ENCODE measurements around the gene PALB2. TPM values are rescaled to one million over a fixed set of nuclear protein-coding genes. Genes with fewer than 3 reads are reported as not detected.
A peak's percentile ranks its signal among the peaks of the same experiment; 100 is the strongest.

Gene PALB2
- total and polyA plus RNA-seq, 2 of the 13 experiments (the other 11 are each of a cell fraction or from before 2014, with no cell fraction given), result 12.1 to 40.9 TPM

GRCh38 chr16:23595246-23595950 lies 45.7 kb downstream of the PALB2 start (continued):
- TF ChIP-seq TAF15 (IDR thresholded peaks at IDR 0.05; ENCODE audit: low read depth, low read length, poor library complexity, severe bottlenecking) (no peak), ZNF33A (CRISPR knock-in tag; IDR thresholded peaks at IDR 0.05; ENCODE audit: borderline replicate concordance) (peak; percentile 79; the same call in 1 of the 2 replicates), ZNF343 (CRISPR knock-in tag; IDR thresholded peaks at IDR 0.05) (no peak), ZNF850 (CRISPR knock-in tag; conservative IDR thresholded peaks at IDR 0.05) (peak; percentile 96; the same call in 1 of the 2 replicates), SP4 (CRISPR knock-in tag; IDR thresholded peaks at IDR 0.05) (0 out of 2 replicates have a peak, but pooled peaks have one; percentile 27), SIN3A (IDR thresholded peaks at IDR 0.05; ENCODE audit: borderline replicate concordance, low read depth, low read length) (0 out of 2 replicates have a peak, but pooled peaks have one; percentile 36), TARDBP (CRISPR knock-in tag; IDR thresholded peaks at IDR 0.05) (no peak), NCOA5 (CRISPR knock-in tag; IDR thresholded peaks at IDR 0.05) (0 out of 2 replicates have a peak, but pooled peaks have one; percentile 33), ZKSCAN5 (CRISPR knock-in tag; IDR thresholded peaks at IDR 0.05) (peak; percentile 17; the same call in 1 of the 2 replicates), ZFP36L1 (CRISPR knock-in tag; IDR thresholded peaks at IDR 0.05) (peak; percentile 49; the same call in 1 of the 2 replicates), CAMTA2 (CRISPR knock-in tag; IDR thresholded peaks at IDR 0.05; ENCODE audit: borderline replicate concordance) (no peak), ZIK1 (CRISPR knock-in tag; IDR thresholded peaks at IDR 0.05; ENCODE audit: borderline replicate concordance, low read depth) (peak; percentile 7; the same call in 1 of the 2 replicates)

DNA sequence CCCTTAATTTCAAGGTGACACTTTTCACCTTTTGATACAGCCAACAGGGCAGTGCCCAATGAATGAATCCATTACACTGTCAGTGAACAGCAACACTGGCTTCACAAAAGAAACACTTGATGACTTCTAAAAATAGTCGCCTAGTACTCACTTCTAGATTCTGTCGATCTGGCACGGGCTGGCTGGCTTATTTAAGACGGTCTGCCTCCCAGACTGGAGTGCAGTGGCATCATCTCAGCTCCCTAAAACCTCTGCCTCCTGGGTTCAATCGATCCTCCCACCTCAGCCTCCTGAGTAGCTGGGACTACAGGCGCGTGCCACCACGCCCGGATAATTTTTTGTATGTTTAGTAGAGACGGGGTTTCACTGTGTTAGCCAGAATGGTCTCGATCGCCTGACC lies 46.9 kb downstream of the PALB2 start:
- peaks cover 31% of the 10 kb centered on the region for H3K4me1 ChIP-seq (ENCODE audit: insufficient read depth, low read length)
- H3K4me2 ChIP-seq (ENCODE audit: low read depth, low read length), result peak overlapping the region; percentile 93
- H2AFZ ChIP-seq (ENCODE audit: low read length), result no peak overlapping the region
- peaks cover 0 to 5% of the 10 kb centered on the region in 2 experiments; a peak in 1 of 5 replicates for H3K27me3 ChIP-seq (ENCODE audit: control insufficient read depth in 1 of 2, insufficient read depth in 2 of 2, low read length in 2 of 2)
- peak overlapping the region in 1 of 3 experiments; percentile 98; a peak in 1 of 6 replicates for H3K4me3 ChIP-seq (replicated peaks in 1 of 3; ENCODE audit: insufficient read depth in 1 of 3, low read depth in 2 of 3, low read length in 3 of 3)
- H4K20me1 ChIP-seq (ENCODE audit: insufficient read depth, low read length), result peaks cover 33% of the 10 kb centered on the region
- intact Hi-C loops (cut with micrococcal nuclease; ENCODE audit: unreplicated experiment) (no loop called here), in situ Hi-C loops (cut with HindIII; ENCODE audit: extremely low pct_ligation_motif_present, low pct_unique_long_range_greater_than_20kb) (no loop called here)
- H3K36me3 ChIP-seq (replicated peaks in 1 of 2; ENCODE audit: control insufficient read depth in 1 of 2, insufficient read depth in 2 of 2, low read length in 2 of 2), result peaks cover 32 to 46% of the 10 kb centered on the region in 2 experiments
- no peak overlapping the region for H3K27ac ChIP-seq (ENCODE audit: extremely low read length, insufficient read depth, low read length)
- ATAC-seq (no peak), FAIRE-seq (no peak), DNase-seq (ENCODE audit: low spot score) (no peak)
- POLR2A ChIA-PET, result no interaction called here
- 93% methylated on average over 12 of the region's 12 CpGs for WGBS (ENCODE audit: low lambda C conversion rate)
- CTCF ChIA-PET (ENCODE audit: low intra/inter-chr PET ratio, low total read pairs), result no interaction called here
- H3K9me3 ChIP-seq (ENCODE audit: low read length), result no peaks in the 10 kb centered on the region
- H3K79me2 ChIP-seq (ENCODE audit: insufficient read depth, low read length), result peaks cover 67% of the 10 kb centered on the region
- BruUV-seq (replicated peaks), result no TSS peak
- H3K9ac ChIP-seq (ENCODE audit: insufficient read depth, low read depth, low read length), result no peak overlapping the region
- TF ChIP-seq ZBTB38 (CRISPR knock-in tag; IDR thresholded peaks at IDR 0.05) (peak; percentile 65), ASH2L (IDR thresholded peaks at IDR 0.05; ENCODE audit: insufficient read length, low read depth, low read length) (no peak), ATF7 (IDR thresholded peaks at IDR 0.05) (no peak), ATF7 (CRISPR knock-in tag; IDR thresholded peaks at IDR 0.05) (no peak), EEA1 (CRISPR knock-in tag; IDR thresholded peaks at IDR 0.05; ENCODE audit: borderline replicate concordance) (0 out of 2 replicates have a peak, but pooled peaks have one; percentile 42), ZFP1 (CRISPR knock-in tag; IDR thresholded peaks at IDR 0.05) (no peak), ZNF883 (CRISPR knock-in tag; IDR thresholded peaks at IDR 0.05; ENCODE audit: not compliant biosample characterization) (no peak), NFKB2 (CRISPR knock-in tag; IDR thresholded peaks at IDR 0.05; ENCODE audit: borderline replicate concordance) (0 out of 2 replicates have a peak, but pooled peaks have one; percentile 13), JUNB (CRISPR knock-in tag; IDR thresholded peaks at IDR 0.05; ENCODE audit: borderline replicate concordance) (no peak), ZNF501 (CRISPR knock-in tag; IDR thresholded peaks at IDR 0.05) (0 out of 2 replicates have a peak, but pooled peaks have one; percentile 17)
- TF ChIP-seq, protein P1, sequence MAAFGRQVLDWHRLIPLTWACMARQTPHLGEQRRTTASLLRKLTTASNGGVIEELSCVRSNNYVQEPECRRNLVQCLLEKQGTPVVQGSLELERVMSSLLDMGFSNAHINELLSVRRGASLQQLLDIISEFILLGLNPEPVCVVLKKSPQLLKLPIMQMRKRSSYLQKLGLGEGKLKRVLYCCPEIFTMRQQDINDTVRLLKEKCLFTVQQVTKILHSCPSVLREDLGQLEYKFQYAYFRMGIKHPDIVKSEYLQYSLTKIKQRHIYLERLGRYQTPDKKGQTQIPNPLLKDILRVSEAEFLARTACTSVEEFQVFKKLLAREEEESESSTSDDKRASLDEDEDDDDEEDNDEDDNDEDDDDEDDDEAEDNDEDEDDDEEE (CRISPR knock-in tag; IDR thresholded peaks at IDR 0.05), result no peak

All from HepG2 (cell line).